GM23338 (cell line): ENCODE measurements around the gene GOLGA6A. TPM values are rescaled to one million over a fixed set of nuclear protein-coding genes. Genes with fewer than 3 reads are reported as not detected.
"Not testable (repeated sequence)": the region's sequence is repeated elsewhere in the genome, so short reads cannot be mapped to it uniquely, and the experiment has no call there.

Experiments
- ATAC-seq: fragments of 200-7000 bp; cut with Tn5 transposase; 3 replicates; pipeline ENCODE4 v1.9.1; 2020
- DNase-seq: peaks from one replicate; pipeline ENCODE4 v3.0.0-alpha.2; 2015; ENCODE audit warnings: low spot score
- H2AFZ ChIP-seq: fragments of 200-600 bp; sonication (generic); 2 replicates; pipeline ENCODE4 v1.8.0; 2016; ENCODE audit warnings: antibody characterized with exemption, mild to moderate bottlenecking, moderate library complexity
- H3F3A ChIP-seq: fragments of 200-600 bp; sonication (generic); replicated peaks from 2 replicates; pipeline ENCODE4 v1.8.0; 2017; ENCODE audit warnings: antibody characterized with exemption, mixed run types, low read depth
- H3K27ac ChIP-seq: fragments of 200-600 bp; sonication (generic); 2 replicates; pipeline ENCODE4 v1.6.1; 2016; ENCODE audit warnings: low read depth
- H3K27me3 ChIP-seq: fragments of 200-600 bp; sonication (generic); 2 replicates; pipeline ENCODE4 v1.8.0; 2016; ENCODE audit warnings: mild to moderate bottlenecking, mixed run types, moderate library complexity; ENCODE audit not compliant: insufficient read depth
- H3K36me3 ChIP-seq: fragments of 200-600 bp; sonication (generic); 2 replicates; pipeline ENCODE4 v1.8.0; 2016; ENCODE audit warnings: mild to moderate bottlenecking; ENCODE audit not compliant: insufficient read depth
- H3K4me1 ChIP-seq: fragments of 200-600 bp; sonication (generic); 2 replicates; pipeline ENCODE4 v1.8.0; 2016; ENCODE audit warnings: mild to moderate bottlenecking, moderate library complexity; ENCODE audit not compliant: insufficient read depth
- H3K4me2 ChIP-seq: fragments of 200-600 bp; sonication (generic); 2 replicates; pipeline ENCODE4 v1.7.1; 2017; ENCODE audit warnings: mixed run types
- H3K4me3 ChIP-seq: fragments of 200-600 bp; sonication (generic); 2 replicates; pipeline ENCODE4 v1.6.1; 2016; ENCODE audit warnings: mixed run types
- H3K79me2 ChIP-seq: fragments of 200-600 bp; sonication (generic); replicated peaks from 2 replicates; pipeline ENCODE4 v1.8.0; 2017; ENCODE audit warnings: mild to moderate bottlenecking; ENCODE audit not compliant: insufficient read depth
- H3K9me2 ChIP-seq: fragments of 200-600 bp; sonication (generic); 2 replicates; pipeline ENCODE4 v1.8.0; 2017; ENCODE audit not compliant: insufficient read depth
- H4K20me1 ChIP-seq: fragments of 200-600 bp; sonication (generic); replicated peaks from 2 replicates; pipeline ENCODE4 v1.8.0; 2017; ENCODE audit warnings: mild to moderate bottlenecking; ENCODE audit not compliant: insufficient read depth
- H3K27ac Mint-ChIP-seq: 2 replicates; pipeline ENCODE4 v1.8.0; 2020; ENCODE audit warnings: inconsistent platforms, mild to moderate bottlenecking, moderate library complexity, mixed read lengths
- H3K27me3 Mint-ChIP-seq: 3 replicates; pipeline ENCODE4 v1.8.0; 2022; ENCODE audit warnings: low read depth, mild to moderate bottlenecking, moderate library complexity, mixed read lengths, inconsistent platforms; ENCODE audit not compliant: insufficient read depth, poor library complexity
- H3K36me3 Mint-ChIP-seq: 3 replicates; pipeline ENCODE4 v1.8.0; 2021; ENCODE audit warnings: low read depth, mild to moderate bottlenecking, inconsistent platforms, moderate library complexity, mixed read lengths
- H3K4me1 Mint-ChIP-seq: 3 replicates; pipeline ENCODE4 v1.8.0; 2020; ENCODE audit warnings: mild to moderate bottlenecking, inconsistent platforms, mixed read lengths
- H3K4me3 Mint-ChIP-seq: 3 replicates; pipeline ENCODE4 v1.8.0; 2021; ENCODE audit warnings: moderate library complexity, mild to moderate bottlenecking, inconsistent platforms, mixed read lengths
- H3K9me3 Mint-ChIP-seq: 3 replicates; pipeline ENCODE4 v1.8.0; 2020; ENCODE audit warnings: moderate library complexity, mild to moderate bottlenecking, inconsistent platforms, mixed read lengths
- EZH2phosphoT487 ChIP-seq: fragments of 200-600 bp; sonication (generic); IDR thresholded peaks from one replicate; pipeline ENCODE4 v1.8.1; 2018; ENCODE audit warnings: antibody characterized with exemption; ENCODE audit not compliant: unreplicated experiment
- NANOG ChIP-seq: IDR thresholded peaks from 2 replicates; pipeline ENCODE4 v1.6.1; 2016; ENCODE audit warnings: antibody characterized with exemption, borderline replicate concordance
- ZNF331 ChIP-seq: fragments of 250-450 bp; sonication (Bioruptor Pico); IDR thresholded peaks from 2 replicates; pipeline ENCODE4 v1.5.0; 2020; ENCODE audit warnings: low read depth, mild to moderate bottlenecking, moderate library complexity
- polyA plus RNA-seq: library from polyadenylated mRNA; unstranded; fragments of >200 nt; fragmentation: Nextera tagmentation; extraction: Ambion mirVana; gene quantifications from 2 replicates; pipeline ENCODE4 v1.2.1, GENCODE V29; 2016
- total RNA-seq: library from RNA; depleted of rRNA; stranded (reverse); fragments of >200 nt; shearing (Covaris generic); gene quantifications from 2 replicates; pipeline ENCODE4 v1.2.3, GENCODE V29; 2014
- TF ChIP-seq, protein P1 (sequence below): fragments of 250-450 bp; sonication (Bioruptor Pico); IDR thresholded peaks from 2 replicates; pipeline ENCODE4 v1.5.0; 2020; ENCODE audit warnings: mild to moderate bottlenecking, moderate library complexity

The GOLGA6A gene
- total and polyA plus RNA-seq, 2 experiments from 2014 or later, result 0.18 to 2.1 TPM

GRCh38 chr15:74060251-74060650 is 22.1 kb downstream of the GOLGA6A start (continued):
- no peak for TF ChIP-seq ZNF331 (CRISPR knock-in tag)
- TF ChIP-seq, protein P1, sequence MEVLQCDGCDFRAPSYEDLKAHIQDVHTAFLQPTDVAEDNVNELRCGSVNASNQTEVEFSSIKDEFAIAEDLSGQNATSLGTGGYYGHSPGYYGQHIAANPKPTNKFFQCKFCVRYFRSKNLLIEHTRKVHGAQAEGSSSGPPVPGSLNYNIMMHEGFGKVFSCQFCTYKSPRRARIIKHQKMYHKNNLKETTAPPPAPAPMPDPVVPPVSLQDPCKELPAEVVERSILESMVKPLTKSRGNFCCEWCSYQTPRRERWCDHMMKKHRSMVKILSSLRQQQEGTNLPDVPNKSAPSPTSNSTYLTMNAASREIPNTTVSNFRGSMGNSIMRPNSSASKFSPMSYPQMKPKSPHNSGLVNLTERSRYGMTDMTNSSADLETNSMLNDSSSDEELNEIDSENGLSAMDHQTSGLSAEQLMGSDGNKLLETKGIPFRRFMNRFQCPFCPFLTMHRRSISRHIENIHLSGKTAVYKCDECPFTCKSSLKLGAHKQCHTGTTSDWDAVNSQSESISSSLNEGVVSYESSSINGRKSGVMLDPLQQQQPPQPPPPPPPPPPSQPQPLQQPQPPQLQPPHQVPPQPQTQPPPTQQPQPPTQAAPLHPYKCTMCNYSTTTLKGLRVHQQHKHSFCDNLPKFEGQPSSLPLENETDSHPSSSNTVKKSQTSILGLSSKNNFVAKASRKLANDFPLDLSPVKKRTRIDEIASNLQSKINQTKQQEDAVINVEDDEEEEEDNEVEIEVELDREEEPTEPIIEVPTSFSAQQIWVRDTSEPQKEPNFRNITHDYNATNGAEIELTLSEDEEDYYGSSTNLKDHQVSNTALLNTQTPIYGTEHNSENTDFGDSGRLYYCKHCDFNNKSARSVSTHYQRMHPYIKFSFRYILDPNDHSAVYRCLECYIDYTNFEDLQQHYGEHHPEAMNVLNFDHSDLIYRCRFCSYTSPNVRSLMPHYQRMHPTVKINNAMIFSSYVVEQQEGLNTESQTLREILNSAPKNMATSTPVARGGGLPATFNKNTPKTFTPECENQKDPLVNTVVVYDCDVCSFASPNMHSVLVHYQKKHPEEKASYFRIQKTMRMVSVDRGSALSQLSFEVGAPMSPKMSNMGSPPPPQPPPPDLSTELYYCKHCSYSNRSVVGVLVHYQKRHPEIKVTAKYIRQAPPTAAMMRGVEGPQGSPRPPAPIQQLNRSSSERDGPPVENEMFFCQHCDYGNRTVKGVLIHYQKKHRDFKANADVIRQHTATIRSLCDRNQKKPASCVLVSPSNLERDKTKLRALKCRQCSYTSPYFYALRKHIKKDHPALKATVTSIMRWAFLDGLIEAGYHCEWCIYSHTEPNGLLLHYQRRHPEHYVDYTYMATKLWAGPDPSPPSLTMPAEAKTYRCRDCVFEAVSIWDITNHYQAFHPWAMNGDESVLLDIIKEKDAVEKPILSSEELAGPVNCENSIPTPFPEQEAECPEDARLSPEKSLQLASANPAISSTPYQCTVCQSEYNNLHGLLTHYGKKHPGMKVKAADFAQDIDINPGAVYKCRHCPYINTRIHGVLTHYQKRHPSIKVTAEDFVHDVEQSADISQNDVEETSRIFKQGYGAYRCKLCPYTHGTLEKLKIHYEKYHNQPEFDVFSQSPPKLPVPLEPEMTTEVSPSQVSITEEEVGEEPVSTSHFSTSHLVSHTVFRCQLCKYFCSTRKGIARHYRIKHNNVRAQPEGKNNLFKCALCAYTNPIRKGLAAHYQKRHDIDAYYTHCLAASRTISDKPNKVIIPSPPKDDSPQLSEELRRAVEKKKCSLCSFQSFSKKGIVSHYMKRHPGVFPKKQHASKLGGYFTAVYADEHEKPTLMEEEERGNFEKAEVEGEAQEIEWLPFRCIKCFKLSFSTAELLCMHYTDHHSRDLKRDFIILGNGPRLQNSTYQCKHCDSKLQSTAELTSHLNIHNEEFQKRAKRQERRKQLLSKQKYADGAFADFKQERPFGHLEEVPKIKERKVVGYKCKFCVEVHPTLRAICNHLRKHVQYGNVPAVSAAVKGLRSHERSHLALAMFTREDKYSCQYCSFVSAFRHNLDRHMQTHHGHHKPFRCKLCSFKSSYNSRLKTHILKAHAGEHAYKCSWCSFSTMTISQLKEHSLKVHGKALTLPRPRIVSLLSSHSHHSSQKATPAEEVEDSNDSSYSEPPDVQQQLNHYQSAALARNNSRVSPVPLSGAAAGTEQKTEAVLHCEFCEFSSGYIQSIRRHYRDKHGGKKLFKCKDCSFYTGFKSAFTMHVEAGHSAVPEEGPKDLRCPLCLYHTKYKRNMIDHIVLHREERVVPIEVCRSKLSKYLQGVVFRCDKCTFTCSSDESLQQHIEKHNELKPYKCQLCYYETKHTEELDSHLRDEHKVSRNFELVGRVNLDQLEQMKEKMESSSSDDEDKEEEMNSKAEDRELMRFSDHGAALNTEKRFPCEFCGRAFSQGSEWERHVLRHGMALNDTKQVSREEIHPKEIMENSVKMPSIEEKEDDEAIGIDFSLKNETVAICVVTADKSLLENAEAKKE, result no peak
- no peak for TF ChIP-seq NANOG
- no peak for TF ChIP-seq EZH2phosphoT487

DNA sequence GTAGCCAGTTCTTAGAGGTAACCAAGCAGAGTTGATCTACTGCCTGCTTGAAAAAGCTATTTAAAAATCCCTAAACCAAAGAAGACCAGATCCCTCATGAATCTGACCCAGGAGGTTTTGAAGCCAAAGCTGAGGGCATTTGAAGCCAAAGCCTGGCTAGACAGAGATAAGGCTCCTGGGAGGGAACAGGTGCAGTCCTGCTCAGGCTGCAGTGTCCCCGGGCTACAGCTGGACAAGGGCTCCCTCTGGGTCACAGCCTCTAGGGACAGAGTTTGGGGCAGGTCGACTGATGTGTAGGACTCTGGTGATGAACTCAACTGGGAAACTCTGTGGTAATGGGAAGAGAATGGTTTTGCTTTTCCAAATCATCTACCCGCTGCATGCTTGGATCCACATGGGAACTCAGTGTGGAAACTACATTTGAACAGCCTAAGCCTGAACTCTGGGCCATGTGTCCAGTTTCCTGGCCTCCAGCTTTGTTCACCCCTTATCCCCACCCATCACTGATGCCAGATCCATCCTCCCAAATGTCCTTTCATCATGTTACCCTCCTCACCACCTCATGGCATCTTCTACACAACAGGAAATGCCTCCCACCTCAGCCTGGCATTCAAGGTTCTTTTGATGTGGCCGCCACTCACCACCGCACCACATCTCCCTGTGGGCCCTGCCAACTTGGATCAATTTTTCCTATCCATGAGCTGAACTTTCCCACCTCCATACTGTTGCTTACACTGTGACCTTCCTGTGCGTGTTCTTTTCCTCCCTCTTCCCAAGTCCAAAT is 23.1 kb downstream of the GOLGA6A start:
- not testable (repeated sequence) for DNase-seq, H3K27ac Mint-ChIP-seq, H3K4me3 ChIP-seq, H3K36me3 Mint-ChIP-seq, H3K36me3 ChIP-seq, H3F3A ChIP-seq, H4K20me1 ChIP-seq, H3K79me2 ChIP-seq, H2AFZ ChIP-seq, H3K4me1 ChIP-seq, ATAC-seq, H3K4me3 Mint-ChIP-seq, H3K4me2 ChIP-seq, H3K27ac ChIP-seq, H3K4me1 Mint-ChIP-seq, H3K9me2 ChIP-seq
- Mint-ChIP-seq H3K27me3 (peaks cover 21% of the 10 kb centered on the region), H3K9me3 (peaks cover 13% of the 10 kb centered on the region; the same call in 1 of the 3 replicates)
- H3K27me3 ChIP-seq, result peaks cover 12% of the 10 kb centered on the region; the same call in 1 of the 2 replicates

GRCh38 chr15:74056330-74056729 is 26.0 kb downstream of the GOLGA6A start:
- ATAC-seq, H3K27ac ChIP-seq, H3K36me3 Mint-ChIP-seq, H3K36me3 ChIP-seq, H3K9me2 ChIP-seq, H3K4me3 Mint-ChIP-seq, H3F3A ChIP-seq, H4K20me1 ChIP-seq, H2AFZ ChIP-seq, H3K79me2 ChIP-seq, H3K4me3 ChIP-seq, H3K27ac Mint-ChIP-seq, H3K4me2 ChIP-seq, H3K4me1 ChIP-seq, DNase-seq: not testable (repeated sequence)
- Mint-ChIP-seq H3K9me3 (peaks cover 13% of the 10 kb centered on the region; the same call in 1 of the 3 replicates), H3K27me3 (peaks cover 17% of the 10 kb centered on the region), H3K4me1 (peaks cover 15% of the 10 kb centered on the region)
- peaks cover 12% of the 10 kb centered on the region; the same call in 1 of the 2 replicates for H3K27me3 ChIP-seq
